T47D (cell line): ENCODE results near the gene CYP2R1.
A peak's percentile ranks its signal among the peaks of the same experiment; 100 is the strongest.
"Not testable (repeated sequence)": the region's sequence is repeated elsewhere in the genome, so short reads cannot be mapped to it uniquely, and the experiment has no call there.

Source experiments
- DNase-seq, 2 experiments: peaks; one replicate each; pipeline versions ENCODE4 v3.0.0 to v3.0.0-alpha.2; 2011 to 2012; ENCODE audit warnings: low read depth in 1 of 2, low spot score in 1 of 2
- JUND ChIP-seq: IDR thresholded peaks from 2 replicates; pipeline ENCODE4 v1.6.1; 2012; ENCODE audit warnings: low read depth
- in situ Hi-C: cut with HindIII; loops from 2 replicates; pipeline ENCODE4 v1.10.0; 2016; ENCODE audit warnings: low sequenced_read_pairs, low pct_unique_long_range_greater_than_20kb

CYP2R1 gene

GRCh38 chr11:14906578-14906977 is 14.5 kb upstream of the CYP2R1 start:
- in situ Hi-C loops, result no loop called here
- no peak for TF ChIP-seq JUND

GRCh38 chr11:14905104-14906033 is 13.3 kb upstream of the CYP2R1 start:
- no peak for DNase-seq
- TF ChIP-seq JUND, result no peak
- in situ Hi-C loops, result no loop called here

More at GRCh38 chr11:14906578-14906977, 14.5 kb upstream of the CYP2R1 start:
- DNase-seq, result no peak

- DNase-seq, result no peak
- in situ Hi-C loops, result no loop called here
- no peak for TF ChIP-seq JUND
These were observed 12.7 kb upstream of the CYP2R1 start for GRCh38 chr11:14904745-14905103.

- no peak for TF ChIP-seq JUND
- in situ Hi-C loops, result no loop called here
- no peak for DNase-seq
These were observed 10.8 kb upstream of the CYP2R1 start for GRCh38 chr11:14902650-14903350.

- in situ Hi-C loops, result no loop called here
- no peak for TF ChIP-seq JUND
- no peak for DNase-seq
These were observed 6.9 kb upstream of the CYP2R1 start for GRCh38 chr11:14898906-14899305.

GRCh38 chr11:14898355-14898754 is 6.3 kb upstream of the CYP2R1 start:
- in situ Hi-C loops, result no loop called here
- no peak for TF ChIP-seq JUND
- DNase-seq, result no peak

- in situ Hi-C loops, result no loop called here
- no peak for TF ChIP-seq JUND
- DNase-seq, result no peak
These were observed 2.9 kb upstream of the CYP2R1 start for GRCh38 chr11:14894657-14895598.

- no peak for TF ChIP-seq JUND
- no peak for DNase-seq
- in situ Hi-C loops, result no loop called here
These were observed 546 bp upstream of the CYP2R1 start for GRCh38 chr11:14892577-14892976.

GRCh38 chr11:14891143-14892035 is 642 bp downstream of the CYP2R1 start:
- in situ Hi-C loops, result no loop called here
- DNase-seq, result peak; percentile 54 to 90
- TF ChIP-seq JUND, result no peak

GRCh38 chr11:14886513-14886912 is 5.5 kb downstream of the CYP2R1 start:
- in situ Hi-C loops, result no loop called here
- no peak for TF ChIP-seq JUND
- DNase-seq, result no peak

GRCh38 chr11:14884667-14885273 is 7.3 kb downstream of the CYP2R1 start:
- in situ Hi-C loops, result no loop called here
- TF ChIP-seq JUND, result no peak

GRCh38 chr11:14883683-14884082 is 8.3 kb downstream of the CYP2R1 start:
- in situ Hi-C loops, result not testable (repeated sequence)

More at GRCh38 chr11:14884667-14885273, 7.3 kb downstream of the CYP2R1 start:
- no peak for DNase-seq

More at GRCh38 chr11:14883683-14884082, 8.3 kb downstream of the CYP2R1 start:
- DNase-seq, result not testable (repeated sequence)
